ENCODE data around the gene FUCA1. TPM values are rescaled to one million over a fixed set of nuclear protein-coding genes. Genes with fewer than 3 reads are reported as not detected.

FUCA1 gene
- 20.7 TPM for total RNA-seq (2021; ENCODE audit: unreplicated experiment)
- 15.6 and 21.2 TPM in 2 replicates for polyA plus RNA-seq (2012)
- Bru-seq, nascent RNA = percentile 50 among the genes with signal in this experiment
- percentile 64 among the genes with signal in this experiment for BruChase-seq, experiment 1, labeled RNA remaining after a 6-hour chase
- percentile 53 among the genes with signal in this experiment for BruChase-seq, experiment 2, labeled RNA remaining after a 2-hour chase
- long read RNA-seq, transcript FUCA1-201 (8 exons, 2,047 nt) = major isoform, 72 of 96 reads
- long read RNA-seq, partial matches to known transcripts = 2 of 96 reads
- long read RNA-seq, other reads (novel, unspliced or antisense) = 22 of 96 reads

DNA sequence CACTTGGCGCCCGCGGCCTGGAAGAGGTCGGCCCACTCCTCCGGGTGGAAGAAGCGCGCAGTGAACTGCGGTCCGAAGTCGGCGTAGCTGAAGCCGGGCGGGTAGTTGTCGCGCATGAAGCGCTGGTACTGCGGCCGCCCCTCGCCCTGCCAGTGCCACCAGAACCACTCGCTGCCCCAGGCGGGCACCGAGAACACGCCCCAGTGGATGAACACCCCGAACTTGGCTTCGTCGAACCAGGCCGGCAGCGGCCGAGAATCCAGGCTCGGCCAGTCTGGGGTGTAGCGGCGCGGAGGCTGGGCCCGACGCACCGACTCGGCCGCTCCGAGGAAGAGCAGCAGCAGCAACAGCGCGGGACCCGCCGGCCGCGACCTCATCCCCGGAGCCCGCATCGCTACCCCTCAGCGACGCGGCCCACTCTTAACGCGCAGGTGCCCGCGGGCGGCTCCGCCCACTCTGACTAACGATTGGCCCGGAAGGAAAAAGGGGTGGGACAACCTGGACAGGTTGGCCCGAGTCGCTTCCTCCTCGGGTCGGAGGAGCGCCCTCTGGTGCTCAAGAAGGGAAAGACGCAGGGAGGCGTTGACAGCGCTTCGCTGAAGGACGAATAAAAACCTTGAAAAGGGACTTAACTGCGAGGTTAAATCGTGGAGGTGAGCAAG, at the start of gene FUCA1:
FUCA1 (minus strand) TSS at position 396 of the 662 bp plus-strand sequence; CDS start at position 392, 4 bp downstream.
- H3K79me2 ChIP-seq (ENCODE audit: insufficient read depth, low read length) = peaks cover 4% of the 10 kb centered on the region; the same call in 1 of the 2 replicates
- H3K4me1 ChIP-seq (ENCODE audit: control insufficient read depth in 1 of 2, insufficient read depth in 2 of 2, low read length in 2 of 2) = peaks cover 34 to 39% of the 10 kb centered on the region in 2 experiments
- peak; percentile 55 for TF ChIP-seq POLR2A (IDR thresholded peaks at IDR 0.05; ENCODE audit: borderline replicate concordance, extremely low read depth, insufficient read depth, insufficient read length)
- TF ChIP-seq JUND (IDR thresholded peaks at IDR 0.05) = no peak
- TF ChIP-seq ZNF274 (IDR thresholded peaks at IDR 0.05; ENCODE audit: low read depth, low read length) = no peak
- peak; percentile 8; the same call in 1 of the 2 replicates for TF ChIP-seq CBX3 (IDR thresholded peaks at IDR 0.05; ENCODE audit: low read depth)
- TF ChIP-seq YY1 (IDR thresholded peaks at IDR 0.05; ENCODE audit: extremely low read depth, insufficient replicate concordance, low read depth, low read length) = no peak
- no peak; the same call in 1 of the 2 replicates for TF ChIP-seq EGR1 (IDR thresholded peaks at IDR 0.05; ENCODE audit: low read depth)
- peak; percentile 74 for TF ChIP-seq RAD21 (IDR thresholded peaks at IDR 0.05; ENCODE audit: low read depth)
- TF ChIP-seq POLR2AphosphoS5 (IDR thresholded peaks at IDR 0.05; ENCODE audit: low read depth, low read length) = peak; percentile 81
- peak; percentile 49; the same call in 1 of the 2 replicates for TF ChIP-seq SP1 (IDR thresholded peaks at IDR 0.05; ENCODE audit: low read depth)
- no peak for TF ChIP-seq FOSL1 (IDR thresholded peaks at IDR 0.05; ENCODE audit: low read depth)
- TF ChIP-seq ELF1 (IDR thresholded peaks at IDR 0.05; ENCODE audit: borderline replicate concordance, low read depth) = no peak; the same call in 1 of the 2 replicates
- TF ChIP-seq, protein P1, sequence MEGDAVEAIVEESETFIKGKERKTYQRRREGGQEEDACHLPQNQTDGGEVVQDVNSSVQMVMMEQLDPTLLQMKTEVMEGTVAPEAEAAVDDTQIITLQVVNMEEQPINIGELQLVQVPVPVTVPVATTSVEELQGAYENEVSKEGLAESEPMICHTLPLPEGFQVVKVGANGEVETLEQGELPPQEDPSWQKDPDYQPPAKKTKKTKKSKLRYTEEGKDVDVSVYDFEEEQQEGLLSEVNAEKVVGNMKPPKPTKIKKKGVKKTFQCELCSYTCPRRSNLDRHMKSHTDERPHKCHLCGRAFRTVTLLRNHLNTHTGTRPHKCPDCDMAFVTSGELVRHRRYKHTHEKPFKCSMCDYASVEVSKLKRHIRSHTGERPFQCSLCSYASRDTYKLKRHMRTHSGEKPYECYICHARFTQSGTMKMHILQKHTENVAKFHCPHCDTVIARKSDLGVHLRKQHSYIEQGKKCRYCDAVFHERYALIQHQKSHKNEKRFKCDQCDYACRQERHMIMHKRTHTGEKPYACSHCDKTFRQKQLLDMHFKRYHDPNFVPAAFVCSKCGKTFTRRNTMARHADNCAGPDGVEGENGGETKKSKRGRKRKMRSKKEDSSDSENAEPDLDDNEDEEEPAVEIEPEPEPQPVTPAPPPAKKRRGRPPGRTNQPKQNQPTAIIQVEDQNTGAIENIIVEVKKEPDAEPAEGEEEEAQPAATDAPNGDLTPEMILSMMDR (IDR thresholded peaks at IDR 0.05 in 2 of 3, conservative IDR thresholded peaks at IDR 0.05 in 1 of 3; ENCODE audit: borderline replicate concordance in 1 of 3, insufficient read depth in 1 of 3, low read depth in 2 of 3, low read length in 2 of 3) = peak; percentile 84 to 91 (median 85)
- TF ChIP-seq, protein P2, sequence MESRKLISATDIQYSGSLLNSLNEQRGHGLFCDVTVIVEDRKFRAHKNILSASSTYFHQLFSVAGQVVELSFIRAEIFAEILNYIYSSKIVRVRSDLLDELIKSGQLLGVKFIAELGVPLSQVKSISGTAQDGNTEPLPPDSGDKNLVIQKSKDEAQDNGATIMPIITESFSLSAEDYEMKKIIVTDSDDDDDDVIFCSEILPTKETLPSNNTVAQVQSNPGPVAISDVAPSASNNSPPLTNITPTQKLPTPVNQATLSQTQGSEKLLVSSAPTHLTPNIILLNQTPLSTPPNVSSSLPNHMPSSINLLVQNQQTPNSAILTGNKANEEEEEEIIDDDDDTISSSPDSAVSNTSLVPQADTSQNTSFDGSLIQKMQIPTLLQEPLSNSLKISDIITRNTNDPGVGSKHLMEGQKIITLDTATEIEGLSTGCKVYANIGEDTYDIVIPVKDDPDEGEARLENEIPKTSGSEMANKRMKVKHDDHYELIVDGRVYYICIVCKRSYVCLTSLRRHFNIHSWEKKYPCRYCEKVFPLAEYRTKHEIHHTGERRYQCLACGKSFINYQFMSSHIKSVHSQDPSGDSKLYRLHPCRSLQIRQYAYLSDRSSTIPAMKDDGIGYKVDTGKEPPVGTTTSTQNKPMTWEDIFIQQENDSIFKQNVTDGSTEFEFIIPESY (IDR thresholded peaks at IDR 0.05; ENCODE audit: extremely low read depth, insufficient replicate concordance, low read length) = no peak
- TF ChIP-seq, protein P3, sequence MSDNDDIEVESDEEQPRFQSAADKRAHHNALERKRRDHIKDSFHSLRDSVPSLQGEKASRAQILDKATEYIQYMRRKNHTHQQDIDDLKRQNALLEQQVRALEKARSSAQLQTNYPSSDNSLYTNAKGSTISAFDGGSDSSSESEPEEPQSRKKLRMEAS (IDR thresholded peaks at IDR 0.05) = peak; percentile 72
- TF ChIP-seq ZFX (IDR thresholded peaks at IDR 0.05) = peak; percentile 73
- no peak for TF ChIP-seq SRF (IDR thresholded peaks at IDR 0.05; ENCODE audit: low read depth)
- TF ChIP-seq, protein P4, sequence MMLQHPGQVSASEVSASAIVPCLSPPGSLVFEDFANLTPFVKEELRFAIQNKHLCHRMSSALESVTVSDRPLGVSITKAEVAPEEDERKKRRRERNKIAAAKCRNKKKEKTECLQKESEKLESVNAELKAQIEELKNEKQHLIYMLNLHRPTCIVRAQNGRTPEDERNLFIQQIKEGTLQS (IDR thresholded peaks at IDR 0.05) = no peak
- CTCF ChIA-PET = no interaction called here
- no peaks in the 10 kb centered on the region for H3K9me2 ChIP-seq (ENCODE audit: insufficient read depth)
- H3K27ac ChIP-seq (ENCODE audit: low read depth, low read length) = peak within 1 kb of the TSS; percentile 63; the same call in 1 of the 2 replicates
- no peaks in the 10 kb centered on the region for H3K27me3 ChIP-seq (ENCODE audit: insufficient read depth, low read length)
- H2AFZ ChIP-seq (ENCODE audit: low read depth, low read length, poor library complexity, severe bottlenecking) = peak within 1 kb of the TSS; percentile 100
- ATAC-seq (peak; percentile 94), DNase-seq (ENCODE audit: low read depth, low spot score) (peak; percentile 90)
- POLR2A ChIA-PET = no interaction called here
- peak within 1 kb of the TSS; percentile 74 to 83 for H3K4me3 ChIP-seq (replicated peaks in 1 of 2; ENCODE audit: low read depth in 1 of 2, low read length in 2 of 2)
- no peaks in the 10 kb centered on the region for H3K9me3 ChIP-seq (ENCODE audit: control insufficient read depth in 1 of 2, insufficient read depth in 1 of 2, low read depth in 1 of 2, low read length in 2 of 2)
- H3K36me3 ChIP-seq (ENCODE audit: control insufficient read depth in 1 of 2, insufficient read depth in 2 of 2, low read length in 2 of 2) = peaks cover 0 to 7% of the 10 kb centered on the region in 2 experiments; a peak in 1 of 4 replicates
- H3K4me2 ChIP-seq (ENCODE audit: low read length) = peak within 1 kb of the TSS; percentile 96
- no TSS peak for BruUV-seq (replicated peaks)
- no peaks in the 10 kb centered on the region for H4K20me1 ChIP-seq (ENCODE audit: insufficient read depth)
- peak within 1 kb of the TSS; percentile 63 for H3K9ac ChIP-seq (ENCODE audit: low read length)
- RAD21 ChIA-PET (ENCODE audit: low non-redundant PET in 1 of 2, low total read pairs in 2 of 2, uncharacterized antibody in 2 of 2, unreplicated experiment in 2 of 2) = interaction anchor here in 1 of 2 experiments (0.9 kb wide), 1 partner anchor 29 kb away, joined by 3 read pairs; no protein-coding TSS in a partner anchor
- intact Hi-C loops (cut with micrococcal nuclease) = loop anchor here (2.0 to 5.0 kb wide), 2 partner anchors 59 to 96 kb away; no protein-coding TSS in a partner anchor

Measured in HCT116 (cell line).